HG02840 (cell line): Measurements from ENCODE around the gene CWC27.

Experiments
- ATAC-seq: cut with Tn5 transposase; IDR thresholded peaks from one replicate; pipeline ENCODE4 v1.9.1; 2021; ENCODE audit warnings: mild to moderate bottlenecking, moderate library complexity, moderate number of reproducible peaks; ENCODE audit not compliant: unreplicated experiment, low FRiP score

CWC27 gene

GRCh38 chr5:65024681-65025080 lies 256.0 kb downstream of the CWC27 start:
- ATAC-seq = no peak

- no peak for ATAC-seq
These were observed 258.3 kb downstream of the CWC27 start for GRCh38 chr5:65026816-65027548.

- ATAC-seq = no peak
These were observed 260.4 kb downstream of the CWC27 start for GRCh38 chr5:65029178-65029577.

GRCh38 chr5:65030056-65030455 lies 261.3 kb downstream of the CWC27 start:
- no peak for ATAC-seq

GRCh38 chr5:65032250-65032649 lies 263.5 kb downstream of the CWC27 start:
- ATAC-seq = no peak

- no peak for ATAC-seq
These were observed 265.5 kb downstream of the CWC27 start for GRCh38 chr5:65034029-65034812.

GRCh38 chr5:65034813-65035209 lies 266.1 kb downstream of the CWC27 start:
- ATAC-seq = no peak

- peak; percentile 80 for ATAC-seq
These were observed 266.8 kb downstream of the CWC27 start for GRCh38 chr5:65035211-65036206.

- no peak for ATAC-seq
These were observed 269.4 kb downstream of the CWC27 start for GRCh38 chr5:65037831-65038815.

GRCh38 chr5:65041296-65042158 lies 272.8 kb downstream of the CWC27 start:
- ATAC-seq = no peak

- no peak for ATAC-seq
These were observed 275.2 kb downstream of the CWC27 start for GRCh38 chr5:65043843-65044359.

GRCh38 chr5:65047225-65047624 lies 278.5 kb downstream of the CWC27 start:
- no peak for ATAC-seq

- ATAC-seq = peak; percentile 38
These were observed 279.4 kb downstream of the CWC27 start for GRCh38 chr5:65047948-65048690.

- ATAC-seq = no peak
These were observed 281.4 kb downstream of the CWC27 start for GRCh38 chr5:65050140-65050539.

- ATAC-seq = no peak
These were observed 282.2 kb downstream of the CWC27 start for GRCh38 chr5:65050826-65051498.

- ATAC-seq = no peak
These were observed 287.2 kb downstream of the CWC27 start for GRCh38 chr5:65055938-65056337.
